GM12872 (cell line): ENCODE measurements around the gene DKC1.

Experiments used
- CTCF ChIP-seq: IDR thresholded peaks from 3 replicates; pipeline ENCODE4 v1.5.1; 2011; ENCODE audit warnings: low read depth, mild to moderate bottlenecking, low read length, moderate library complexity; ENCODE audit not compliant: insufficient read depth

DKC1 gene

GRCh38 chrX:154762537-154763296 lies at the start of gene DKC1:
DKC1 (plus strand) TSS chrX:154762864; CDS start chrX:154762966, 102 bp downstream.
- 0 out of 3 replicates have a peak, but pooled peaks have one; percentile 21 for TF ChIP-seq CTCF

GRCh38 chrX:154714925-154715324 lies 47.7 kb upstream of the DKC1 start:
- peak; percentile 65; the same call in 2 of the 3 replicates for TF ChIP-seq CTCF

GRCh38 chrX:154715825-154716224 lies 46.8 kb upstream of the DKC1 start:
- no peak for TF ChIP-seq CTCF

GRCh38 chrX:154717824-154718223 lies 44.8 kb upstream of the DKC1 start:
- TF ChIP-seq CTCF: 0 out of 3 replicates have a peak, but pooled peaks have one; percentile 5

- no peak for TF ChIP-seq CTCF
Observed at GRCh38 chrX:154718616-154719015, 44.0 kb upstream of the DKC1 start.

- TF ChIP-seq CTCF: no peak
Observed at GRCh38 chrX:154719132-154719675, 43.5 kb upstream of the DKC1 start.

GRCh38 chrX:154720067-154720466 lies 42.6 kb upstream of the DKC1 start:
- TF ChIP-seq CTCF: no peak
